ENCODE data around the gene SCARB1.
A peak's percentile ranks its signal among the peaks of the same experiment; 100 is the strongest.

The SCARB1 gene

DNA sequence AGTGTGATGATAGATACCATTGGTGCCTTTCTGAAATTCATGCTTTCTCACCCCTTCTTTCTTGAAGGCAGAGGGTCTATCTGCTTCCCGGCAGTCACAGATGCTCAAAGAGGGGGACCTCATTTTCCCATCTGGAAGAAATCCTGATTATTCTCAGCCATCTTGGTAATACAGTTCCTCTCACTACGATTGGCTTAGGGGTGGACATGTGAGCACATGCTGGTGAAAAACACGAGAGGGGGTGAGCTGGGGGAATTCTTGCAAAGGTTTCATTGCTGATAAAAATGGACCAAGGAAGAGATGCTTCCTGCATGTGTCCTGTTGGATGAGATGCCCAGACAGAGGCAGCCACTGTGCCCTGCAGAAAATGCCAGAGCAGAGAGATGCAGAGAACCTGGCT lies 13.8 kb upstream of the SCARB1 start (continued):
- TF ChIP-seq, protein P1, sequence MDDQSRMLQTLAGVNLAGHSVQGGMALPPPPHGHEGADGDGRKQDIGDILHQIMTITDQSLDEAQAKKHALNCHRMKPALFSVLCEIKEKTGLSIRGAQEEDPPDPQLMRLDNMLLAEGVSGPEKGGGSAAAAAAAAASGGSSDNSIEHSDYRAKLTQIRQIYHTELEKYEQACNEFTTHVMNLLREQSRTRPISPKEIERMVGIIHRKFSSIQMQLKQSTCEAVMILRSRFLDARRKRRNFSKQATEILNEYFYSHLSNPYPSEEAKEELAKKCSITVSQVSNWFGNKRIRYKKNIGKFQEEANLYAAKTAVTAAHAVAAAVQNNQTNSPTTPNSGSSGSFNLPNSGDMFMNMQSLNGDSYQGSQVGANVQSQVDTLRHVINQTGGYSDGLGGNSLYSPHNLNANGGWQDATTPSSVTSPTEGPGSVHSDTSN (CRISPR knock-in tag; IDR thresholded peaks at IDR 0.05), result no peak
- TF ChIP-seq IKZF3 (tag by site-specific recombination; IDR thresholded peaks at IDR 0.05), result no peak

DNA sequence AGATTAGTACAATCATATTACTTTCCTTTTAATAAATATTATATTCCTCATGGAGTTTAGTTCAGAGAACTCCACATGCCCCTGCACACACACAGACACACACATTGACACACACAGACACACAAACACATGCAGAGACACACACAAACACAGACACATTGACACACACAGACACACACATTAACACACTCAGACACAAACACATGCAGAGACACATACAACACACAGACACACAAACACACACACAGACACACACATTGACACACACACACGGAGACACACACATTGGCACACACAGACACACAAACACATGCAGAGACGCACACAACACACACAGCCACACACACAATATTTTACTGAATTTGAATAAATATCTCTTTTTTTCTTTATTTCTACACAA lies 12.5 kb upstream of the SCARB1 start:
- no peaks in the 10 kb centered on the region for H3K36me3 ChIP-seq (ENCODE audit: control insufficient read depth in 2 of 2, insufficient read depth in 1 of 2, low read length in 2 of 2)
- H3K27ac ChIP-seq (ENCODE audit: extremely low read depth, low read depth, low read length), result no peak overlapping the region
- H3K9me3 ChIP-seq (ENCODE audit: control insufficient read depth, insufficient read depth, low read depth, low read length), result no peaks in the 10 kb centered on the region
- TF ChIP-seq, protein P2, sequence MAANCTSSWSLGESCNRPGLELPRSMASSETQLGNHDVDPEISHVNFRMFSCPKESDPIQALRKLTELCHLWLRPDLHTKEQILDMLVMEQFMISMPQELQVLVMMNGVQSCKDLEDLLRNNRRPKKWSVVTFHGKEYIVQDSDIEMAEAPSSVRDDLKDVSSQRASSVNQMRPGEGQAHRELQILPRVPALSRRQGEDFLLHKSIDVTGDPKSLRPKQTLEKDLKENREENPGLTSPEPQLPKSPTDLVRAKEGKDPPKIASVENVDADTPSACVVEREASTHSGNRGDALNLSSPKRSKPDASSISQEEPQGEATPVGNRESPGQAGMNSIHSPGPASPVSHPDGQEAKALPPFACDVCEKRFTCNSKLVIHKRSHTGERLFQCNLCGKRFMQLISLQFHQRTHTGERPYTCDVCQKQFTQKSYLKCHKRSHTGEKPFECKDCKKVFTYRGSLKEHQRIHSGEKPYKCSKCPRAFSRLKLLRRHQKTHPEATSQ (tag by site-specific recombination; IDR thresholded peaks at IDR 0.05), result no peak
- no peak for TF ChIP-seq ZNF837 (tag by site-specific recombination; IDR thresholded peaks at IDR 0.05)
- TF ChIP-seq, protein P3, sequence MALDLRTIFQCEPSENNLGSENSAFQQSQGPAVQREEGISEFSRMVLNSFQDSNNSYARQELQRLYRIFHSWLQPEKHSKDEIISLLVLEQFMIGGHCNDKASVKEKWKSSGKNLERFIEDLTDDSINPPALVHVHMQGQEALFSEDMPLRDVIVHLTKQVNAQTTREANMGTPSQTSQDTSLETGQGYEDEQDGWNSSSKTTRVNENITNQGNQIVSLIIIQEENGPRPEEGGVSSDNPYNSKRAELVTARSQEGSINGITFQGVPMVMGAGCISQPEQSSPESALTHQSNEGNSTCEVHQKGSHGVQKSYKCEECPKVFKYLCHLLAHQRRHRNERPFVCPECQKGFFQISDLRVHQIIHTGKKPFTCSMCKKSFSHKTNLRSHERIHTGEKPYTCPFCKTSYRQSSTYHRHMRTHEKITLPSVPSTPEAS (tag by site-specific recombination; IDR thresholded peaks at IDR 0.05), result peak; percentile 97
- no peak for TF ChIP-seq ZNF114 (tag by site-specific recombination; IDR thresholded peaks at IDR 0.05)
- no peak for TF ChIP-seq ZNF473 (tag by site-specific recombination; IDR thresholded peaks at IDR 0.05)
- no peak for TF ChIP-seq ZNF561 (tag by site-specific recombination; IDR thresholded peaks at IDR 0.05; ENCODE audit: borderline replicate concordance)
- TF ChIP-seq ZNF48 (tag by site-specific recombination; IDR thresholded peaks at IDR 0.05), result 0 out of 2 replicates have a peak, but pooled peaks have one; percentile 70
- no peak for TF ChIP-seq ZNF544 (tag by site-specific recombination; IDR thresholded peaks at IDR 0.05)
- no peak for TF ChIP-seq ZNF768 (tag by site-specific recombination; IDR thresholded peaks at IDR 0.05)
- no peak for TF ChIP-seq ZNF626 (tag by site-specific recombination; IDR thresholded peaks at IDR 0.05)
- TF ChIP-seq ZNF560 (tag by site-specific recombination; IDR thresholded peaks at IDR 0.05; ENCODE audit: borderline replicate concordance), result no peak
- TF ChIP-seq, protein P4, sequence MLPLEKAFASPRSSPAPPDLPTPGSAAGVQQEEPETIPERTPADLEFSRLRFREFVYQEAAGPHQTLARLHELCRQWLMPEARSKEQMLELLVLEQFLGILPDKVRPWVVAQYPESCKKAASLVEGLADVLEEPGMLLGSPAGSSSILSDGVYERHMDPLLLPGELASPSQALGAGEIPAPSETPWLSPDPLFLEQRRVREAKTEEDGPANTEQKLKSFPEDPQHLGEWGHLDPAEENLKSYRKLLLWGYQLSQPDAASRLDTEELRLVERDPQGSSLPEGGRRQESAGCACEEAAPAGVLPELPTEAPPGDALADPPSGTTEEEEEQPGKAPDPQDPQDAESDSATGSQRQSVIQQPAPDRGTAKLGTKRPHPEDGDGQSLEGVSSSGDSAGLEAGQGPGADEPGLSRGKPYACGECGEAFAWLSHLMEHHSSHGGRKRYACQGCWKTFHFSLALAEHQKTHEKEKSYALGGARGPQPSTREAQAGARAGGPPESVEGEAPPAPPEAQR (tag by site-specific recombination; IDR thresholded peaks at IDR 0.05), result no peak; the same call in 1 of the 2 replicates
- TF ChIP-seq, protein P5, sequence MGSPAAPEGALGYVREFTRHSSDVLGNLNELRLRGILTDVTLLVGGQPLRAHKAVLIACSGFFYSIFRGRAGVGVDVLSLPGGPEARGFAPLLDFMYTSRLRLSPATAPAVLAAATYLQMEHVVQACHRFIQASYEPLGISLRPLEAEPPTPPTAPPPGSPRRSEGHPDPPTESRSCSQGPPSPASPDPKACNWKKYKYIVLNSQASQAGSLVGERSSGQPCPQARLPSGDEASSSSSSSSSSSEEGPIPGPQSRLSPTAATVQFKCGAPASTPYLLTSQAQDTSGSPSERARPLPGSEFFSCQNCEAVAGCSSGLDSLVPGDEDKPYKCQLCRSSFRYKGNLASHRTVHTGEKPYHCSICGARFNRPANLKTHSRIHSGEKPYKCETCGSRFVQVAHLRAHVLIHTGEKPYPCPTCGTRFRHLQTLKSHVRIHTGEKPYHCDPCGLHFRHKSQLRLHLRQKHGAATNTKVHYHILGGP (tag by site-specific recombination; IDR thresholded peaks at IDR 0.05), result no peak
- no peak for TF ChIP-seq SETDB1 (IDR thresholded peaks at IDR 0.05; ENCODE audit: insufficient read length, low read length)
- no peak for TF ChIP-seq ZNF223 (tag by site-specific recombination; IDR thresholded peaks at IDR 0.05)
- TF ChIP-seq TCF7L2 (IDR thresholded peaks at IDR 0.05; ENCODE audit: borderline replicate concordance, low read depth, low read length), result no peak
- TF ChIP-seq ZNF776 (tag by site-specific recombination; IDR thresholded peaks at IDR 0.05; ENCODE audit: borderline replicate concordance), result no peak
- no peak for TF ChIP-seq ZBTB7A (tag by site-specific recombination; IDR thresholded peaks at IDR 0.05; ENCODE audit: low read depth)
- TF ChIP-seq ZNF670 (tag by site-specific recombination; IDR thresholded peaks at IDR 0.05; ENCODE audit: low read depth), result peak; percentile 82; the same call in 1 of the 2 replicates
- no peak overlapping the region for H3K4me3 ChIP-seq (ENCODE audit: low read depth, low read length)
- POLR2A ChIA-PET, result no interaction called here
- CTCF ChIA-PET, result interaction anchor here (0.7 kb wide), 1 partner anchor 15 kb away, joined by 3 read pairs; no protein-coding TSS in a partner anchor
- H3K4me1 ChIP-seq (ENCODE audit: control insufficient read depth, insufficient read depth, low read length), result peaks cover 3% of the 10 kb centered on the region; the same call in 1 of the 2 replicates
